Kidney epithelial cell (primary cell): ENCODE measurements around the gene CCN5. TPM values are rescaled to one million over a fixed set of nuclear protein-coding genes. Genes with fewer than 3 reads are reported as not detected.

ENCODE experiments used
- DNase-seq: peaks from one replicate; pipeline ENCODE4 v3.0.0-alpha.2; 2010; ENCODE audit warnings: low read depth
- H3K27me3 ChIP-seq: 2 replicates; pipeline ENCODE4 v1.6.0; 2011; ENCODE audit warnings: low read length; ENCODE audit not compliant: control insufficient read depth, insufficient read depth
- H3K36me3 ChIP-seq: 2 replicates; pipeline ENCODE4 v1.5.1; 2011; ENCODE audit warnings: low read length; ENCODE audit not compliant: control insufficient read depth, insufficient read depth
- H3K4me3 ChIP-seq: 2 replicates; pipeline ENCODE4 v1.5.1; 2011; ENCODE audit warnings: low read depth, mild to moderate bottlenecking, control low read depth, low read length
- CTCF ChIP-seq: IDR thresholded peaks from 2 replicates; pipeline ENCODE4 v1.5.1; 2011; ENCODE audit warnings: mild to moderate bottlenecking, moderate library complexity, low read length, control low read depth, inconsistent platforms; ENCODE audit not compliant: insufficient read depth, poor library complexity, severe bottlenecking
- total RNA-seq: library from RNA; depleted of rRNA; stranded (reverse); fragments of >200 nt; gene quantifications from 2 replicates; pipeline ENCODE4 v1.2.3, GENCODE V29; 2015

The CCN5 gene
- total RNA-seq, 1 donor from 2014 or later, result not detected

GRCh38 chr20:44765701-44766347, 50.7 kb downstream of the CCN5 start:
- TF ChIP-seq CTCF, result no peak
- no peak for DNase-seq
- Histone ChIP-seq H3K27me3 (peaks cover 11% of the 10 kb centered on the region), H3K36me3 (no peaks in the 10 kb centered on the region), H3K4me3 (no peak overlapping the region)

GRCh38 chr20:44768256-44768655, 53.1 kb downstream of the CCN5 start:
- Histone ChIP-seq H3K27me3 (peaks cover 14% of the 10 kb centered on the region), H3K4me3 (no peak overlapping the region), H3K36me3 (no peaks in the 10 kb centered on the region)
- no peak for TF ChIP-seq CTCF
- DNase-seq, result no peak

- H3K4me3 ChIP-seq, result no peak overlapping the region
- no peak for TF ChIP-seq CTCF
- DNase-seq, result no peak
- no peaks in the 10 kb centered on the region for H3K36me3 ChIP-seq
- peaks cover 14% of the 10 kb centered on the region for H3K27me3 ChIP-seq
Observed at GRCh38 chr20:44768854-44769480, 53.8 kb downstream of the CCN5 start.

- Histone ChIP-seq H3K36me3 (no peaks in the 10 kb centered on the region), H3K4me3 (no peak overlapping the region), H3K27me3 (peaks cover 14% of the 10 kb centered on the region)
- TF ChIP-seq CTCF, result no peak
- no peak for DNase-seq
Observed at GRCh38 chr20:44769481-44769863, 54.3 kb downstream of the CCN5 start.

GRCh38 chr20:44770484-44771171, 55.5 kb downstream of the CCN5 start:
- no peak overlapping the region for H3K4me3 ChIP-seq
- H3K36me3 ChIP-seq, result no peaks in the 10 kb centered on the region
- no peak for DNase-seq
- TF ChIP-seq CTCF, result no peak
- peaks cover 14% of the 10 kb centered on the region for H3K27me3 ChIP-seq
